ENCODE results near the gene RIMBP3C.
"Not testable (repeated sequence)": the region's sequence is repeated elsewhere in the genome, so short reads cannot be mapped to it uniquely, and the experiment has no call there.

RIMBP3C gene

GRCh38 chr22:21567456-21568346, 16.4 kb upstream of the RIMBP3C start, which contains the start of gene UBE2L3:
TSS of gene UBE2L3 (plus strand) at chr22:21567714. CDS start at chr22:21567745, 31 bp downstream.
- WGBS (ENCODE audit: extremely low coverage, insufficient coverage, insufficient read length) = no CpG with 5 or more reads among the region's 85 CpGs
- Histone ChIP-seq H3K4me1 (ENCODE audit: control insufficient read depth in 1 of 2, insufficient read depth in 2 of 2, low read length in 2 of 2) (peaks cover 7 to 10% of the 10 kb centered on the region in 2 experiments), H3K9me3 (ENCODE audit: insufficient read depth, low read depth, low read length) (no peaks in the 10 kb centered on the region), H3K27me3 (ENCODE audit: insufficient read depth, low read length) (no peaks in the 10 kb centered on the region), H2BK120ac (ENCODE audit: insufficient read depth, low read length, poor library complexity) (peak within 1 kb of the TSS; percentile 85), H4K91ac (ENCODE audit: low read depth, low read length) (peak within 1 kb of the TSS; percentile 94), H3K14ac (ENCODE audit: low read length) (peak within 1 kb of the TSS; percentile 99), H4K12ac (ENCODE audit: low read depth, low read length) (peak within 1 kb of the TSS; percentile 100), H3K4me3 (ENCODE audit: low read depth, low read length) (peak within 1 kb of the TSS; percentile 96), H3K9ac (ENCODE audit: low read length) (peak within 1 kb of the TSS; percentile 97), H2BK12ac (ENCODE audit: low read length) (no peak within 1 kb of the TSS), H3K18ac (ENCODE audit: low read length) (peak within 1 kb of the TSS; percentile 99), H2AK5ac (ENCODE audit: low read length) (peak within 1 kb of the TSS; percentile 92), H2AFZ (ENCODE audit: insufficient read depth, low read length, poor library complexity) (peak within 1 kb of the TSS; percentile 96), H3K79me1 (ENCODE audit: low read length) (peaks cover 10% of the 10 kb centered on the region), H3K27ac (ENCODE audit: low read depth, low read length) (peak within 1 kb of the TSS; percentile 75), H3K4me2 (ENCODE audit: low read length) (peak within 1 kb of the TSS; percentile 90), H3K36me3 (ENCODE audit: control insufficient read depth in 1 of 2, insufficient read depth in 2 of 2, low read length in 2 of 2) (peaks cover 3 to 4% of the 10 kb centered on the region in 2 experiments), H3K23ac (ENCODE audit: low read length) (peak within 1 kb of the TSS; percentile 42), H4K8ac (ENCODE audit: low read depth, low read length) (peak within 1 kb of the TSS; percentile 99), H2BK5ac (ENCODE audit: low read depth, low read length, poor library complexity) (peak within 1 kb of the TSS; percentile 92), H3K79me2 (ENCODE audit: control insufficient read depth, insufficient read depth, low read length, poor library complexity) (peaks cover 30% of the 10 kb centered on the region), H3K4ac (ENCODE audit: low read depth, low read length) (peak within 1 kb of the TSS; percentile 100)
- peak; percentile 58 to 82 for DNase-seq

DNA sequence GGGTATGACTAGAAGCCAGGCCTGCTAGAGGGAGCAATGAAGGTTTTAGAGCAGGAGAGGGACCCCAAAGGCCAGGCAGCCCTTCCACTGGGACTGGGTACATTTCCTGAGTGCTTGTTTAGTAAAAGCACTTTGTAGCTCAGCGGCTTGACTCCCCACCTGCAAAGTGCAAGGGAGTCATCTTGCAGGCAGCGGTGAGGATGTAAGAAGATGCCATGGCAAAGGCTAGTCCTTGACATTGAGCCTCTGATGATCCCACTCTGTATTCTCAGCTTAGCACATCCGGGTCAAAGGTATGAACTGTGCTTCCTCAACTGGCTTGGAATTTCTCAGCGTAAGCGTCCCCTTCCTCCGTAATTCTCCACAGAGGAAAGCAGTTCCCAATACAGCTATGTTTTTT, 13.2 kb upstream of the RIMBP3C start:
- Histone ChIP-seq H3K4ac (ENCODE audit: low read depth, low read length) (no peak overlapping the region), H3K14ac (ENCODE audit: low read length) (no peak overlapping the region), H3K4me1 (ENCODE audit: control insufficient read depth in 1 of 2, insufficient read depth in 2 of 2, low read length in 2 of 2) (peaks cover 3 to 6% of the 10 kb centered on the region in 2 experiments), H4K91ac (ENCODE audit: low read depth, low read length) (no peak overlapping the region), H3K9ac (ENCODE audit: low read length) (no peak overlapping the region), H3K27me3 (ENCODE audit: insufficient read depth, low read length) (no peaks in the 10 kb centered on the region), H2BK5ac (ENCODE audit: low read depth, low read length, poor library complexity) (no peak overlapping the region), H3K18ac (ENCODE audit: low read length) (no peak overlapping the region), H3K9me3 (ENCODE audit: insufficient read depth, low read depth, low read length) (no peaks in the 10 kb centered on the region), H3K23ac (ENCODE audit: low read length) (no peak overlapping the region), H3K4me3 (ENCODE audit: low read depth, low read length) (no peak overlapping the region), H3K27ac (ENCODE audit: low read depth, low read length) (no peak overlapping the region), H3K36me3 (ENCODE audit: control insufficient read depth in 1 of 2, insufficient read depth in 2 of 2, low read length in 2 of 2) (peaks cover 0 to under 1% of the 10 kb centered on the region in 2 experiments), H2BK120ac (ENCODE audit: insufficient read depth, low read length, poor library complexity) (no peak overlapping the region), H2AK5ac (ENCODE audit: low read length) (no peak overlapping the region), H3K4me2 (ENCODE audit: low read length) (no peak overlapping the region), H4K8ac (ENCODE audit: low read depth, low read length) (no peak overlapping the region), H2AFZ (ENCODE audit: insufficient read depth, low read length, poor library complexity) (no peak overlapping the region), H4K12ac (ENCODE audit: low read depth, low read length) (no peak overlapping the region), H3K79me1 (ENCODE audit: low read length) (peaks cover 10% of the 10 kb centered on the region), H3K79me2 (ENCODE audit: control insufficient read depth, insufficient read depth, low read length, poor library complexity) (peaks cover 16% of the 10 kb centered on the region), H2BK12ac (ENCODE audit: low read length) (no peak overlapping the region)
- no CpG with 5 or more reads among the region's 6 CpGs for WGBS (ENCODE audit: extremely low coverage, insufficient coverage, insufficient read length)
- no peak for DNase-seq

DNA sequence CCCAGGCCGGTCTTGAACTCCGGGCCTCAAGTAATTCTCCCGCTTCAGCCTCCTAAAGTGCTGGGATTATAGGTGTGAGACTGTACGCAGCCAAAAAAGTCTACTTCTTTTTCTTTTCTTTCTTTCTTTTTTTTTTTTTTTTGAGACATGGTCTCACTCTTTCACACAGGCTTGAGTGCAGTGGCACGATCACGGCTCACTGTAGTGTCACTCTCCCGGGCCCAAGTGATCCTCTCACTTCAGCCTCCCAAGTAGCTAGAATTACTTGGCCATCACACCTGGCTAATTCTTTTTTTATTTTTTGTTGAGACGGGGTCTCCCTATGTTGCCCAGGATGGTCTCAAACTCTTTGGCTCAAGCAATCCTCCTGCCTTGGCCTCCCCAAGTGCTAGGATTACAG, 12.7 kb upstream of the RIMBP3C start:
- H3K79me1 ChIP-seq (ENCODE audit: low read length) = peaks cover 10% of the 10 kb centered on the region
- no peak overlapping the region for H3K4me3 ChIP-seq (ENCODE audit: low read depth, low read length)
- no peak overlapping the region for H3K4me2 ChIP-seq (ENCODE audit: low read length)
- H2BK5ac ChIP-seq (ENCODE audit: low read depth, low read length, poor library complexity) = no peak overlapping the region
- H2BK120ac ChIP-seq (ENCODE audit: insufficient read depth, low read length, poor library complexity) = no peak overlapping the region
- H4K8ac ChIP-seq (ENCODE audit: low read depth, low read length) = no peak overlapping the region
- no peak overlapping the region for H3K23ac ChIP-seq (ENCODE audit: low read length)
- peaks cover 0 to 5% of the 10 kb centered on the region in 2 experiments for H3K4me1 ChIP-seq (ENCODE audit: control insufficient read depth in 1 of 2, insufficient read depth in 2 of 2, low read length in 2 of 2)
- no peak overlapping the region for H3K27ac ChIP-seq (ENCODE audit: low read depth, low read length)
- no peaks in the 10 kb centered on the region for H3K27me3 ChIP-seq (ENCODE audit: insufficient read depth, low read length)
- no peak overlapping the region for H3K9ac ChIP-seq (ENCODE audit: low read length)
- no peak overlapping the region for H3K18ac ChIP-seq (ENCODE audit: low read length)
- H4K12ac ChIP-seq (ENCODE audit: low read depth, low read length) = no peak overlapping the region
- no peak overlapping the region for H3K4ac ChIP-seq (ENCODE audit: low read depth, low read length)
- no peaks in the 10 kb centered on the region for H3K9me3 ChIP-seq (ENCODE audit: insufficient read depth, low read depth, low read length)
- no peak overlapping the region for H2AFZ ChIP-seq (ENCODE audit: insufficient read depth, low read length, poor library complexity)
- no peaks in the 10 kb centered on the region for H3K36me3 ChIP-seq (ENCODE audit: control insufficient read depth in 1 of 2, insufficient read depth in 2 of 2, low read length in 2 of 2)
- no peak for DNase-seq
- no peak overlapping the region for H3K14ac ChIP-seq (ENCODE audit: low read length)
- WGBS (ENCODE audit: extremely low coverage, insufficient coverage, insufficient read length) = no CpG with 5 or more reads among the region's 8 CpGs
- H2AK5ac ChIP-seq (ENCODE audit: low read length) = no peak overlapping the region
- H4K91ac ChIP-seq (ENCODE audit: low read depth, low read length) = no peak overlapping the region
- H3K79me2 ChIP-seq (ENCODE audit: control insufficient read depth, insufficient read depth, low read length, poor library complexity) = peaks cover 14% of the 10 kb centered on the region
- H2BK12ac ChIP-seq (ENCODE audit: low read length) = no peak overlapping the region

GRCh38 chr22:21560657-21561056, 9.4 kb upstream of the RIMBP3C start:
- H2BK12ac ChIP-seq (ENCODE audit: low read length) = not testable (repeated sequence)

More at GRCh38 chr22:21560657-21561056, 9.4 kb upstream of the RIMBP3C start:
- H3K27ac ChIP-seq (ENCODE audit: low read depth, low read length); H3K27me3 ChIP-seq (ENCODE audit: insufficient read depth, low read length); H3K4ac ChIP-seq (ENCODE audit: low read depth, low read length); H4K8ac ChIP-seq (ENCODE audit: low read depth, low read length); H2AFZ ChIP-seq (ENCODE audit: insufficient read depth, low read length, poor library complexity); H3K79me1 ChIP-seq (ENCODE audit: low read length); H3K4me3 ChIP-seq (ENCODE audit: low read depth, low read length); H3K18ac ChIP-seq (ENCODE audit: low read length); H3K4me2 ChIP-seq (ENCODE audit: low read length); H4K12ac ChIP-seq (ENCODE audit: low read depth, low read length); H3K23ac ChIP-seq (ENCODE audit: low read length); H2AK5ac ChIP-seq (ENCODE audit: low read length); H2BK120ac ChIP-seq (ENCODE audit: insufficient read depth, low read length, poor library complexity); H3K9me3 ChIP-seq (ENCODE audit: insufficient read depth, low read depth, low read length); H3K79me2 ChIP-seq (ENCODE audit: control insufficient read depth, insufficient read depth, low read length, poor library complexity); H3K4me1 ChIP-seq (ENCODE audit: control insufficient read depth in 1 of 2, insufficient read depth in 2 of 2, low read length in 2 of 2); H4K91ac ChIP-seq (ENCODE audit: low read depth, low read length); DNase-seq; H3K36me3 ChIP-seq (ENCODE audit: control insufficient read depth in 1 of 2, insufficient read depth in 2 of 2, low read length in 2 of 2); H3K14ac ChIP-seq (ENCODE audit: low read length); H3K9ac ChIP-seq (ENCODE audit: low read length); H2BK5ac ChIP-seq (ENCODE audit: low read depth, low read length, poor library complexity): not testable (repeated sequence)
- no CpG with 5 or more reads among the region's 3 CpGs for WGBS (ENCODE audit: extremely low coverage, insufficient coverage, insufficient read length)

All from trophoblast cell (in vitro differentiated cells and primary cell).